Activated CD8-positive, alpha-beta T cell treated with anti-CD3 and anti-CD28 coated beads for 36 hours (primary cell): ENCODE data around the gene COL4A5. TPM values are rescaled to one million over a fixed set of nuclear protein-coding genes. Genes with fewer than 3 reads are reported as not detected.

Experiments used
- ATAC-seq: fragments of 200-7000 bp; cut with Tn5 transposase; one replicate; pipeline ENCODE4 v1.10.0; 2021; ENCODE audit warnings: mild to moderate bottlenecking, moderate library complexity
- CTCF ChIA-PET: fragments of 350-600 bp; sonication (Branson Sonifier 250); formaldehyde crosslinking; loops from one replicate; lab custom pipeline; 2021; ENCODE audit warnings: antibody characterized with exemption; lab: Charles Lee
- POLR2A ChIA-PET: fragments of 350-600 bp; sonication (Branson Sonifier 250); formaldehyde crosslinking; loops from one replicate; lab custom pipeline; 2021; ENCODE audit warnings: antibody characterized with exemption; lab: Charles Lee
- DNase-seq: peaks from one replicate; pipeline ENCODE4 v3.0.0-alpha.2; 2020
- H3K27ac Mint-ChIP-seq: one replicate; pipeline ENCODE4 v1.8.0; 2021; ENCODE audit warnings: mild to moderate bottlenecking, mixed read lengths
- H3K27me3 Mint-ChIP-seq: one replicate; pipeline ENCODE4 v1.8.0; 2021; ENCODE audit warnings: mixed read lengths
- H3K36me3 Mint-ChIP-seq: one replicate; pipeline ENCODE4 v1.8.0; 2021; ENCODE audit warnings: low read depth, mixed read lengths
- H3K4me1 Mint-ChIP-seq: one replicate; pipeline ENCODE4 v1.8.0; 2021; ENCODE audit warnings: low read depth, mixed read lengths
- H3K4me3 Mint-ChIP-seq: one replicate; pipeline ENCODE4 v1.8.0; 2021; ENCODE audit warnings: mild to moderate bottlenecking, moderate library complexity, mixed read lengths
- H3K9me3 Mint-ChIP-seq: one replicate; pipeline ENCODE4 v1.8.0; 2021; ENCODE audit warnings: mixed read lengths
- CTCF ChIP-seq: fragments of 200-600 bp; IDR thresholded peaks from one replicate; pipeline ENCODE4 v1.8.0; 2022; ENCODE audit warnings: antibody characterized with exemption, mild to moderate bottlenecking
- intact Hi-C: fragments of 100-400 bp; cut with micrococcal nuclease; formaldehyde crosslinking; loops from one replicate; pipeline ENCODE4 v1.10.0; 2022
- total RNA-seq, 2 experiments: library from RNA; stranded (reverse); gene quantifications; one replicate each; pipeline ENCODE4 v1.2.3, GENCODE V29; 2021

The COL4A5 gene
- total RNA-seq, 2 experiments from 2014 or later: not detected

DNA sequence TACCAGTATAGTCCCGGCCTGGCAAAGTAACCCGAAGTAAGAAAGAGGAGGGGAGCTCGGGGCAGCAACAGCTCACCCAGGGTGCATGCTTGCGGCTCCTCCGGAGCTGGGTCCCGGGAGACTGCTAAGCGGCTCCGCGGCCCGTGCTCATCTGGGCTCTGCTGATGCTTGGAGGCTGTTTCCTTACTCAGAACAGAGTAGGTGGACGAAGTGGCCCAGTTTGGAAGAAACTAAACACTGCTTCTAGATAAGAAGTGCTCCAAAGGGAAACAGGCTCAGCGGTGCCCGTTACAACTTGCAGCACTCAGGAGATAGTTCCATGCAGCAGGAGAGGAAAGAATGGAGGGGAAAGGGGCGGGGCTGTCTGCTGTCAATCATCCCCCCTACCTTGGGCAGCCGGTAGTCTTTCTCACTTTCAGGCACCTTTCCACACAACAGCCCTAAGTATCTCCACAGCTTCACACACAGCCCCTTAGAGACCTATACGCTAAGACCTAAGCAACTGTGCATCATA is 1.5 kb upstream of the COL4A5 start, which contains the start of gene COL4A6:
Gene COL4A6, minus strand, starts transcription at position 313 of the 514 bp plus-strand sequence. Its CDS starts 226 bp downstream, at position 87.
- Mint-ChIP-seq H3K4me3 (no peak within 1 kb of the TSS), H3K27ac (no peak within 1 kb of the TSS), H3K27me3 (peaks cover 28% of the 10 kb centered on the region), H3K9me3 (no peaks in the 10 kb centered on the region), H3K4me1 (peaks cover 6% of the 10 kb centered on the region), H3K36me3 (no peaks in the 10 kb centered on the region)
- TF ChIP-seq CTCF: no peak
- ChIA-PET POLR2A (no interaction called here), CTCF (no interaction called here)
- intact Hi-C loops: no loop called here
- ATAC-seq (no peak), DNase-seq (no peak)

DNA sequence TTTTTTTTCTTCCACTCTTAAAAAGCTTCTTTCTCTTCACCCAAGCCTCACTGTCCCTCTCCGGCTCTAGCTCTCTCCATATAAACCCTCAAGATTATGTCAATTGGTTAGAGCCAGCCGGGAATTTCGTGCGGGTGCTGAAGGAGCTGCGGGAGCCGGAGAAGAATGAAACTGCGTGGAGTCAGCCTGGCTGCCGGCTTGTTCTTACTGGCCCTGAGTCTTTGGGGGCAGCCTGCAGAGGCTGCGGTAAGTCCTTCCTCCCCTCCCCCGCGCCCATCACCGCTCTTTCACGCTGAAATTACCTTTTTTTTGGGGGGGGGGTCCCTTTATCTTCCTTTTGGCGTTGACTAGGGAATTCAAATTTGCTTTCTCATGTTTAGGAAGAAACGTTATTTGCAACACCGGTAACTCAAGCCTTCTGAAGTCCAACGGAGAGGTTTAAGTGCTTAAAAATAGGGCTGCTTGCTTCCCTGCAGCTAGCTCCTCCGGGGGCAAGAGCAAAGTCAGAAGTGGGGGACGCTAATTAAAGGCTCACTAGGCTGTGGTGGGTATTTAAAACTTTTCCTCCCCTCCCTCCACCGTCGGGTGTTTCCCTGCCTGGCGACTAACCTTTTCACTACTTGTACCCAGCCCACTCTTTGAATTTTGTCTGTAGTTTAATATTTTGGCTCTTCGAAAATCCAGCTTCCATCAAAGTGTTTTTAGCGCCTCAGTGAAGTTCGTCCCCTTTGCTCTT is 491 bp downstream of the COL4A5 start:
- ChIA-PET CTCF (no interaction called here), POLR2A (no interaction called here)
- DNase-seq (no peak), ATAC-seq (no peak)
- H3K27ac Mint-ChIP-seq: no peak overlapping the region
- intact Hi-C loops: no loop called here
- no peak for TF ChIP-seq CTCF
- peak overlapping the region; percentile 44 for H3K4me3 Mint-ChIP-seq
- H3K9me3 Mint-ChIP-seq: no peaks in the 10 kb centered on the region
- H3K27me3 Mint-ChIP-seq: peaks cover 29% of the 10 kb centered on the region
- H3K4me1 Mint-ChIP-seq: peaks cover 6% of the 10 kb centered on the region
- no peaks in the 10 kb centered on the region for H3K36me3 Mint-ChIP-seq

DNA sequence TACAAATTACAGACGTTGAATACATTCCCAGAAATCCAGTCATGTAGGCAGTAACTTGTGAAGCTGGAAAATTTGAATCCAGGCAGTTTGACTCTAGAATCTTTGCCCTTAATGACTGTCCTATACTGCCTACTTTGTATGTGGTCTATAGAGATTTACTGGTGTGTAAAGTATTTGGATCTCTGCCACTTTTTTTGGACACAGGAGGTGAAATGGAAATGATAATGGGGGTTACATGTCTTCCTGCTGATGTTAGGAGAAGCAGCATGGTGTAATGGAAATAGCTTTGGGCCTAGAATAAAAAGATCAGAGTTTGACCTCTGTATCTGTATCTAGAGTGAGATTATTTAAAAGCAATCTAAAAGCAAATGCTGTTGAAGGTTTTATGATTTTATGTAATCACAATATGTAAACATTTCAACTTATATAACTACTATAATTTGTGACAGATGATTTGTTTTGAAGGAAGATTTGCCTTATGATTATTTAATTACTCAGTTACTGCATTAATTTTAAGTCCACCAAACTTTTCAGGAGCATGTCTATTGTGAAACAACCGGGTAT is 3.3 kb downstream of the COL4A5 start:
- intact Hi-C loops: no loop called here
- no peak for TF ChIP-seq CTCF
- peaks cover 6% of the 10 kb centered on the region for H3K4me1 Mint-ChIP-seq
- no peaks in the 10 kb centered on the region for H3K9me3 Mint-ChIP-seq
- ChIA-PET CTCF (no interaction called here), POLR2A (no interaction called here)
- no peak overlapping the region for H3K27ac Mint-ChIP-seq
- no peak for ATAC-seq
- H3K36me3 Mint-ChIP-seq: no peaks in the 10 kb centered on the region
- peaks cover 22% of the 10 kb centered on the region for H3K27me3 Mint-ChIP-seq
- no peak overlapping the region for H3K4me3 Mint-ChIP-seq
- no peak for DNase-seq

DNA sequence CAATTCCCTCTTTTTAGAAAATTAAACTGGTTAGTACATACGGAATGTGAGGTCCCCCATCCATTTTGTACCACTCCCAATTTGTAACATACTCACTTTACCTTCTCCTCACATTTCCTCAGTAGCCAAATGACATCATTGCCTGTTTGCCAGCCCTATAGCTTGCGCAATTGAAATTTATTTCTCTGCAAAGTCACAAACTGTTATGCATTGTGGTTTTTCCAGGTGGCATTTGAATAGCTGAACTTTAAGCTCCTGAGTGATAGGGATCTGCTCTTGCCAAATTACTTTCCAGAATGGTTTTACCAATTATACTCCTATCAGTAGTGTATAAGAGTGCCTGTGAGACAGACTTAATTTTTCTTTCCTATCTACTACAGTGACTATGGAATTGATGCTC is 7.7 kb downstream of the COL4A5 start:
- TF ChIP-seq CTCF: no peak
- Mint-ChIP-seq H3K4me1 (no peaks in the 10 kb centered on the region), H3K36me3 (no peaks in the 10 kb centered on the region), H3K27ac (no peak overlapping the region), H3K27me3 (peaks cover 2% of the 10 kb centered on the region), H3K4me3 (no peak overlapping the region), H3K9me3 (no peaks in the 10 kb centered on the region)
- CTCF ChIA-PET: no interaction called here
- no peak for ATAC-seq
- intact Hi-C loops: no loop called here
- POLR2A ChIA-PET: no interaction called here
- DNase-seq: no peak

GRCh38 chrX:108453841-108454240 is 14.2 kb downstream of the COL4A5 start:
- intact Hi-C loops: no loop called here

More at GRCh38 chrX:108453841-108454240, 14.2 kb downstream of the COL4A5 start:
- ATAC-seq (no peak), DNase-seq (no peak)
- Mint-ChIP-seq H3K36me3 (no peaks in the 10 kb centered on the region), H3K4me1 (no peaks in the 10 kb centered on the region), H3K27ac (no peak overlapping the region), H3K4me3 (no peak overlapping the region), H3K27me3 (no peaks in the 10 kb centered on the region), H3K9me3 (no peaks in the 10 kb centered on the region)
- CTCF ChIA-PET: no interaction called here
- TF ChIP-seq CTCF: no peak
- POLR2A ChIA-PET: no interaction called here
